ENCODE data around the gene FADS1. TPM values are rescaled to one million over a fixed set of nuclear protein-coding genes. Genes with fewer than 3 reads are reported as not detected.

Gene FADS1
- total and polyA plus RNA-seq, 2 donors from 2014 or later, result 6.7 to 19.5 TPM

GRCh38 chr11:61814958-61815789 is 1.6 kb downstream of the FADS1 start:
- intact Hi-C loops (cut with DNase I), result no loop called here
- Histone ChIP-seq H3K4me3 (ENCODE audit: low read length in 3 of 3) (peak overlapping the region; percentile 75 to 82 (median 79)), H3K27ac (ENCODE audit: low read depth in 2 of 2, low read length in 2 of 2) (peak overlapping the region; percentile 93 to 97), H3K36me3 (ENCODE audit: control insufficient read depth in 2 of 3, insufficient read depth in 3 of 3, low read length in 3 of 3) (peaks cover 0 to 3% (median 2%) of the 10 kb centered on the region in 3 donors), H3K9ac (ENCODE audit: low read length in 3 of 3) (peak overlapping the region; percentile 76 to 94 (median 94)), H3K4me1 (ENCODE audit: control insufficient read depth in 2 of 3, insufficient read depth in 2 of 3, low read depth in 1 of 3, low read length in 3 of 3) (peaks cover 0 to 8% (median 0%) of the 10 kb centered on the region in 3 donors), H3K27me3 (ENCODE audit: control insufficient read depth, insufficient read depth, low read length) (no peaks in the 10 kb centered on the region), H3K9me3 (ENCODE audit: control insufficient read depth in 2 of 3, insufficient read depth in 1 of 3, low read length in 3 of 3) (no peaks in the 10 kb centered on the region)
- no peak for TF ChIP-seq CTCF (IDR thresholded peaks at IDR 0.05; ENCODE audit: borderline replicate concordance, extremely low read depth, insufficient read depth)
- DNase-seq, result peak; percentile 94 to 99 (median 97)
- FAIRE-seq, result no peak

- H3K27me3 ChIP-seq (ENCODE audit: control insufficient read depth, insufficient read depth, low read length), result no peaks in the 10 kb centered on the region
- FAIRE-seq, result no peak
- intact Hi-C loops (cut with DNase I), result no loop called here
Observed at GRCh38 chr11:61814247-61814957, 2.4 kb downstream of the FADS1 start.

GRCh38 chr11:61812736-61813411 is 3.9 kb downstream of the FADS1 start:
- H3K9me3 ChIP-seq (ENCODE audit: control insufficient read depth in 2 of 3, insufficient read depth in 1 of 3, low read length in 3 of 3), result no peaks in the 10 kb centered on the region
- intact Hi-C loops (cut with DNase I), result no loop called here
- FAIRE-seq, result no peak
- H3K36me3 ChIP-seq (ENCODE audit: control insufficient read depth in 2 of 3, insufficient read depth in 3 of 3, low read length in 3 of 3), result peaks cover 0 to 3% (median 2%) of the 10 kb centered on the region in 3 donors
- peak in 1 of 5 donors; percentile 31 for DNase-seq
- no peaks in the 10 kb centered on the region for H3K27me3 ChIP-seq (ENCODE audit: control insufficient read depth, insufficient read depth, low read length)
- H3K4me3 ChIP-seq (ENCODE audit: low read length in 3 of 3), result no peak overlapping the region
- H3K9ac ChIP-seq (ENCODE audit: low read length in 3 of 3), result no peak overlapping the region
- H3K4me1 ChIP-seq (ENCODE audit: control insufficient read depth in 2 of 3, insufficient read depth in 2 of 3, low read depth in 1 of 3, low read length in 3 of 3), result peaks cover 0 to 8% (median 0%) of the 10 kb centered on the region in 3 donors
- TF ChIP-seq CTCF (IDR thresholded peaks at IDR 0.05; ENCODE audit: borderline replicate concordance, extremely low read depth, insufficient read depth), result no peak
- no peak overlapping the region for H3K27ac ChIP-seq (ENCODE audit: low read depth in 2 of 2, low read length in 2 of 2)

More at GRCh38 chr11:61814247-61814957, 2.4 kb downstream of the FADS1 start:
- peak in 3 of 5 donors; percentile 42 to 58 (median 54) for DNase-seq
- Histone ChIP-seq H3K36me3 (ENCODE audit: control insufficient read depth in 2 of 3, insufficient read depth in 3 of 3, low read length in 3 of 3) (peaks cover 0 to 3% (median 2%) of the 10 kb centered on the region in 3 donors), H3K4me3 (ENCODE audit: low read length in 3 of 3) (peak overlapping the region; percentile 49 to 79 (median 54)), H3K9me3 (ENCODE audit: control insufficient read depth in 2 of 3, insufficient read depth in 1 of 3, low read length in 3 of 3) (no peaks in the 10 kb centered on the region), H3K27ac (ENCODE audit: low read depth in 2 of 2, low read length in 2 of 2) (peak overlapping the region; percentile 74 to 75), H3K9ac (ENCODE audit: low read length in 3 of 3) (peak overlapping the region in 2 of 3 donors; percentile 21 to 34), H3K4me1 (ENCODE audit: control insufficient read depth in 2 of 3, insufficient read depth in 2 of 3, low read depth in 1 of 3, low read length in 3 of 3) (peaks cover 0 to 8% (median 0%) of the 10 kb centered on the region in 3 donors)
- no peak for TF ChIP-seq CTCF (IDR thresholded peaks at IDR 0.05; ENCODE audit: borderline replicate concordance, extremely low read depth, insufficient read depth)
